DOHH2 (cell line): Measurements from ENCODE around the gene CFAP61.

Experiments
- H3F3A ChIP-seq: fragments of 200-600 bp; sonication (generic), shearing (Covaris generic); 2 replicates; pipeline ENCODE4 v1.6.0; 2016; ENCODE audit warnings: antibody characterized with exemption, mild to moderate bottlenecking; ENCODE audit not compliant: control insufficient read depth, insufficient read depth
- H3K27ac ChIP-seq: fragments of 200-600 bp; sonication (generic); 2 replicates; pipeline ENCODE4 v1.5.1; 2014; ENCODE audit warnings: low read depth, mild to moderate bottlenecking, low read length, moderate library complexity
- H3K27me3 ChIP-seq: fragments of 200-600 bp; sonication (generic); 2 replicates; pipeline ENCODE4 v1.6.1; 2014; ENCODE audit warnings: mild to moderate bottlenecking, low read length, mixed read lengths; ENCODE audit not compliant: control insufficient read depth
- H3K36me3 ChIP-seq: fragments of 200-600 bp; sonication (generic); 2 replicates; pipeline ENCODE4 v1.6.1; 2014; ENCODE audit warnings: mild to moderate bottlenecking, low read length, moderate library complexity, mixed read lengths; ENCODE audit not compliant: control insufficient read depth
- H3K4me1 ChIP-seq: fragments of 200-600 bp; sonication (generic); 2 replicates; pipeline ENCODE4 v1.6.1; 2014; ENCODE audit warnings: mild to moderate bottlenecking, low read length, mixed read lengths; ENCODE audit not compliant: control insufficient read depth
- H3K4me2 ChIP-seq: fragments of 200-600 bp; sonication (generic); 2 replicates; pipeline ENCODE4 v1.6.0; 2014; ENCODE audit warnings: mild to moderate bottlenecking, low read length, moderate library complexity
- H3K4me3 ChIP-seq: fragments of 200-600 bp; sonication (generic); 2 replicates; pipeline ENCODE4 v1.5.1; 2014; ENCODE audit warnings: mild to moderate bottlenecking, low read length, mixed read lengths
- H3K79me2 ChIP-seq: fragments of 200-600 bp; sonication (generic); 2 replicates; pipeline ENCODE4 v1.6.1; 2014; ENCODE audit warnings: mild to moderate bottlenecking, low read length, mixed read lengths; ENCODE audit not compliant: control insufficient read depth
- H3K9me2 ChIP-seq: fragments of 200-600 bp; sonication (generic); replicated peaks from 2 replicates; pipeline ENCODE4 v1.6.1; 2014; ENCODE audit warnings: mild to moderate bottlenecking, low read length, mixed read lengths; ENCODE audit not compliant: control insufficient read depth
- H3K9me3 ChIP-seq: fragments of 200-600 bp; sonication (generic); 2 replicates; pipeline ENCODE4 v1.6.1; 2014; ENCODE audit warnings: antibody characterized with exemption, low read length, mixed read lengths; ENCODE audit not compliant: control insufficient read depth, insufficient read depth
- H4K20me1 ChIP-seq: fragments of 200-600 bp; sonication (generic); 2 replicates; pipeline ENCODE4 v1.6.0; 2014; ENCODE audit warnings: low read depth, mild to moderate bottlenecking, antibody characterized with exemption, low read length, moderate library complexity; ENCODE audit not compliant: control insufficient read depth, insufficient read depth
- EZH2phosphoT487 ChIP-seq: fragments of 200-600 bp; sonication (generic); IDR thresholded peaks from 2 replicates; pipeline ENCODE4 v1.6.1; 2017; ENCODE audit warnings: borderline replicate concordance, mild to moderate bottlenecking, antibody characterized with exemption, low read length, moderate library complexity, mixed read lengths
- TF ChIP-seq, protein P1 (sequence below): fragments of 200-600 bp; sonication (generic); IDR thresholded peaks from one replicate; pipeline ENCODE4 v1.5.1; 2014; ENCODE audit warnings: antibody characterized with exemption, mild to moderate bottlenecking, low read depth, low read length; ENCODE audit not compliant: poor library complexity, severe bottlenecking

The CFAP61 gene

DNA sequence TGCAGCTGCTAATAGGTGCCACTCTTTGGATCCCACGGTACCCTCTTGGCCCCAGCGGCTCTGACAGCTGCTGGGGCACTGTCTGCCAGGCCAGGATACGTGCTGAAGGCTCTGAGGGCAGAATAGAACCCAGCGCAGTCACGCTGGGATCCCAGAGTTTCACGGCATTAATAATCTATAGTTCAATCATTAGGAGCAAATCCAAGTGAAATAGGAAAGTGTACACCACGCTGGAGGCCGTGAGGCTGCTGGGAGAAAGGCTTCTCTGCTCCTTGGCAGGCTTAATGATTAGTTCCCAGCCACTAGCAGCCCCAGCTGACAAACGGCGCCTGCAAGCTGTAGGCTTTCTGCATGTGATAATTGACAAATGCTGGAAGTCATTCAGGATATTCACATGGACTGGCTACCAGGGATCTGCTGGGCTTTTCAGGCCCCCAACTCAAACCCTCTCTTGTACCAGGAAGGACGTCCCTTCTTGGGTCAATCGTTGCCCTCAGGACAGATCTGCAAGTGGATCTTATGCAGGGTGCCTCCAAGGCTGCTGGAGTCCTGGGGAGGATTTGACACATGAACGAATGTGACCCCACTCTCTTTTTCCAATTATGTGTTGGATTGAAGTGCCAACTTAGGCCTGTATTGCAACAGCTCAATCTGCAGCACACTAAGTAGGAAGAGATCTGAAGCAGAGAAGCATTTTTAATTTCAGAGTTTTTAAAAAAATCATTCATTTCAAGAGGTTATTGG is 265.5 kb downstream of the CFAP61 start:
- Histone ChIP-seq H3F3A (no peaks in the 10 kb centered on the region), H4K20me1 (no peaks in the 10 kb centered on the region), H3K4me3 (no peak overlapping the region), H3K27me3 (no peaks in the 10 kb centered on the region), H3K27ac (no peak overlapping the region), H3K4me1 (no peaks in the 10 kb centered on the region), H3K9me2 (no peaks in the 10 kb centered on the region), H3K36me3 (no peaks in the 10 kb centered on the region), H3K79me2 (no peaks in the 10 kb centered on the region), H3K9me3 (no peaks in the 10 kb centered on the region), H3K4me2 (no peak overlapping the region)
- TF ChIP-seq, protein P1, sequence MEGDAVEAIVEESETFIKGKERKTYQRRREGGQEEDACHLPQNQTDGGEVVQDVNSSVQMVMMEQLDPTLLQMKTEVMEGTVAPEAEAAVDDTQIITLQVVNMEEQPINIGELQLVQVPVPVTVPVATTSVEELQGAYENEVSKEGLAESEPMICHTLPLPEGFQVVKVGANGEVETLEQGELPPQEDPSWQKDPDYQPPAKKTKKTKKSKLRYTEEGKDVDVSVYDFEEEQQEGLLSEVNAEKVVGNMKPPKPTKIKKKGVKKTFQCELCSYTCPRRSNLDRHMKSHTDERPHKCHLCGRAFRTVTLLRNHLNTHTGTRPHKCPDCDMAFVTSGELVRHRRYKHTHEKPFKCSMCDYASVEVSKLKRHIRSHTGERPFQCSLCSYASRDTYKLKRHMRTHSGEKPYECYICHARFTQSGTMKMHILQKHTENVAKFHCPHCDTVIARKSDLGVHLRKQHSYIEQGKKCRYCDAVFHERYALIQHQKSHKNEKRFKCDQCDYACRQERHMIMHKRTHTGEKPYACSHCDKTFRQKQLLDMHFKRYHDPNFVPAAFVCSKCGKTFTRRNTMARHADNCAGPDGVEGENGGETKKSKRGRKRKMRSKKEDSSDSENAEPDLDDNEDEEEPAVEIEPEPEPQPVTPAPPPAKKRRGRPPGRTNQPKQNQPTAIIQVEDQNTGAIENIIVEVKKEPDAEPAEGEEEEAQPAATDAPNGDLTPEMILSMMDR: no peak

DNA sequence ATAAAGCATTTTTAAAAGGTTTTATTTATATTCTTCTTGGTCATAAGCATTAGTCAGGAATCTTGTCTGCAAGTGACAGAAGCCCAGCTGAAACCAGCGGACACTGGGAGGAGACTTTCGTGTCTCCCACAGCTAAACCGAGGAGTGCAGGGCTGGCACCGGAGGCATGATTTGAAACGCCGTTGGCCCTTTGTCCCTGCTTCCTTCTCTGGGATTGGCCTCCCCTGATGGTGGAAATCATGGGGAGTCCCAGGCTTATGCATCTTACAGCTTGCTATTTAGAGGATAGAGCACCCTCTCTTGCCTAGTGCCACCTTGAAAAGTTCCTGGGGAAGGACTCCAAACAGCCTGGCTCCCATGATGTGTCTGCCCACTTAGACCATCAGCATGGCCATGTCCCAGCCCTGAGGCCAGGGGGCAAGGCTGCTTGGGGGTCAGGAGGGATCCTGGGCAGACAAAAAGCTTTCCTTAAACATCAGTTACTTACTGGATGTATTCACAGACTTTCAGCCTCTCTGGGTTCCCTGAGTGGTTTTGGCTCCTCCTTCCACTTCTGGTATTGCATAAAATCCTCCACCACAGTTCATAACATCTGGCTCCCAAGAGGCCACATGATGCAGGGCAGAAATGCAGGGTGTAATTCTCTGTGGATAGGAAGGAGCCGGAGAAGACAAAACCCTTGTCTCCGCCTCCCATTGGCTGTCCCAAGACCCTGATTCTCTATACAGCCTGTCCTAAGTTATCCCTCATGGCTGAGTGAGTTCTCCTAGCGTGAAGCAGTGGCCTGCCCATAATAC is 266.2 kb downstream of the CFAP61 start:
- Histone ChIP-seq H3F3A (no peaks in the 10 kb centered on the region), H3K36me3 (no peaks in the 10 kb centered on the region), H4K20me1 (no peaks in the 10 kb centered on the region), H3K9me2 (no peaks in the 10 kb centered on the region), H3K4me1 (no peaks in the 10 kb centered on the region), H3K27ac (no peak overlapping the region), H3K27me3 (no peaks in the 10 kb centered on the region), H3K79me2 (no peaks in the 10 kb centered on the region), H3K9me3 (no peaks in the 10 kb centered on the region), H3K4me2 (no peak overlapping the region), H3K4me3 (no peak overlapping the region)
- TF ChIP-seq, protein P1: no peak
- TF ChIP-seq EZH2phosphoT487: no peak

DNA sequence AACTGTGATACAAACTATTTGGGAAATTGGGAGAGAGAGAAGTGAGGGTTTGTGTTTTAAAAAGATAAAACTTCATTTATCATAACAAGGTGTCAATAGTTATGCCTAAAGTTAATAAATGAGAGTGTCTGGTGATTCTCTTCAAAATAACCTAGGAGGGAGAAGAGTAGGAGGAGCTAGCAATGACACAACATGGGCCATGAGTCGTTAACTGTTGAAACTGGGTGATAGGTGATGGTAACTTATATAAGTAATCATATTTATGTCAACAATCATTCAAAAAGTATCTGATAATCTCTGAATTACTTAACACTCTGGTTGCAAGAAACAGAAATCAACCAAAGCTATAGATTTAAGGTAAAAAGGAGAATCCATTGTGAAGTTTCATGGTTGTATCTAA is 268.8 kb downstream of the CFAP61 start:
- Histone ChIP-seq H3K9me3 (no peaks in the 10 kb centered on the region), H3K4me1 (no peaks in the 10 kb centered on the region), H3K9me2 (no peaks in the 10 kb centered on the region), H3K36me3 (no peaks in the 10 kb centered on the region), H3K27ac (no peak overlapping the region), H3K79me2 (no peaks in the 10 kb centered on the region), H3K27me3 (no peaks in the 10 kb centered on the region), H3K4me2 (no peak overlapping the region), H3K4me3 (no peak overlapping the region), H4K20me1 (no peaks in the 10 kb centered on the region), H3F3A (no peaks in the 10 kb centered on the region)
- no peak for TF ChIP-seq EZH2phosphoT487
- TF ChIP-seq, protein P1: no peak
